Stimulated activated CD4-positive, alpha-beta T cell treated with anti-CD3 and anti-CD28 coated beads, Interleukin-12 subunit alpha, Interleukin-12 subunit beta, amount 100 ng/mL, for 24 hours (primary cell): ENCODE data around the gene PDAP1.
A peak's percentile ranks its signal among the peaks of the same experiment; 100 is the strongest.
"Not testable (repeated sequence)": the region's sequence is repeated elsewhere in the genome, so short reads cannot be mapped to it uniquely, and the experiment has no call there.

Source experiments
- DNase-seq, 2 experiments: peaks; one replicate each; pipeline ENCODE4 v3.0.0-alpha.2; 2020; ENCODE audit warnings: low read depth in 2 of 2

The PDAP1 gene

DNA sequence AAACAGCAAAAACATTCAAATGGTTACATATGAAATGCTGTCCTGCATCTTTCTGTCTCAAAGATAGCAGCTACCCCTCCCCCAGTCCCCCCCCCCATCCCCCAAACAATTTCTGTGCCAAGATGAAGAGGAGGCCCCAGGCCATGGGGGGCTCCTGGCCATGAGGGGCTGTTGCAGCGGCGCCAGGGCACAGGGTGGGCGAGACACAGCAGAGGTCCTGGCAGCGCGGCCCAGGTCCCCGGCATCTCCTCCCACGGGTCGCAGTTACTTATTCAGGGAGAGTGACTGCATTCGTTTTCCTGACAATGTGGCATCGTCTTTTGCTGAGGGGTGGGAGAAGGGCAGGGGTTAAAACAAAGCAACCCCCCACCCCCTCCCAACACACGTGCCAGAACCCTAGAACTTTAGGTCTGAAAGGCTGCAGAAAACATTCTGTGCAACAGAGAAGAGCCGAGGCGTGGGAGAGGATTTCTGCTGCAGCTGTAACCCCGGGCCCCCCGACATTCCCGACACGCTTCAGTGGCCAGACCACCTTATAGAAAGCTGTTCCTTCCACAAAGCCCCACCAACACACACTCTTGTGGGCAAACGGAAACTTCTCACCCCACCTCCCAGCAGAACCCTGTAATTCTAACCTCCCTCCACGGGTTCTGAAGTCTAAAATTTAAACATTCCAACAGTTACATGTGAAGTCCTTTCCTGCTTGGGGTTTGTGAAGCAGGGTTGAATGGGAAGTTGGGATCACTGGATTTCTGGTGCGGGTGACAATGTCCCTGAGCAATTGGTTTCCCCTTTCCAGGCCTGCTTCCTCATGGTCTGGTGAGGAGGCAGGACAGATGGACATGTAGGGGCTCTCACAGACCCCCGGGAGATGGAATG lies 11.7 kb downstream of the PDAP1 start:
- no peak for DNase-seq

DNA sequence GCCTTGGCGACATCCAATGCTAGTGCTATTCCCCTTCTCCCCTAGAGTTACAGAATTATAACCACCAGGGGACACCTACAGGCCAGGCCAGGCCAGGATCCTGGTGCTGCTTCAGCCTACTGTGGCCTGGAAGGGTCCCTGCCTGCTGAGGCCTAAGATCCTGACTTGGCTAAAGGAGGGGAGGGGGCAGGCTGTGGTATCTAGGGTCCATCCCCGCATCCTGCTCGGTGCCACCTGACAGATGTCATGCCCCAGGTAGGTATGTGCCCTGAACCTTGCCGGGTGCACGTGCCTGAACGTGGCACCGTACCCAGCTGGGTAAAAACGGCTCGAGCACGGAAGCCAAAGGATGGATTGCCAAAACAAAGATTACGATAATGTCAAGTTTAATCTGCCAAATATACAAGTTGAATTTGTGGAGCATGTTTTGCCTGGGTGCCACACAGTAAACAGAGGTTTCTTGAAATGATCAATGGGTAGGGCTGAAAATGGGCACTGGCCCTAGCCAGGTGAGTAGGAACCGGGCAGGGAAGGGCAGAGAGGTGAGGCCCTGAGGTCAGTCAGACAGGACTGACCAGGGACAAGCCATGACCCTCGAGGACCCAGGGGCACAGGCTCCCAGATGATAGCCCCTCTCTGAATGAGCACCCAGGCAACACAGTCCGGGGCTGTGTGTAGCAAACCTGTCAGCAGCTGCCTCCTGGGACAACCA lies 12.6 kb downstream of the PDAP1 start:
- no peak for DNase-seq

DNA sequence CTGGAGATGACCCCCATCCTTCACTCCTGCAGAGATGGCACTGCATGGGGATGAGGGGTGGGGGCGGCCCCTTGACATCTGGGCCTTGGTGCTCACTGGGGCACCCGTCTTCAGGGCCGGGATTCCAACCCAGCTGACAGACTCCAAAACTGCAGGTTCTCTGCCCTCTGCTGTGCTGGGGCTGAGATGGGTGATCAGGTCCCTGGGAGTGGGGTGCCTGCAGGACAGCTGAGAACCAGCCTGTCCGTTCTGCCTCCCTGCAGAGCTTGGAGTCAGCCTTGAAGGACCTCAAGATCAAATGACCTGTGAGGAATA lies 14.3 kb downstream of the PDAP1 start:
- DNase-seq = no peak

DNA sequence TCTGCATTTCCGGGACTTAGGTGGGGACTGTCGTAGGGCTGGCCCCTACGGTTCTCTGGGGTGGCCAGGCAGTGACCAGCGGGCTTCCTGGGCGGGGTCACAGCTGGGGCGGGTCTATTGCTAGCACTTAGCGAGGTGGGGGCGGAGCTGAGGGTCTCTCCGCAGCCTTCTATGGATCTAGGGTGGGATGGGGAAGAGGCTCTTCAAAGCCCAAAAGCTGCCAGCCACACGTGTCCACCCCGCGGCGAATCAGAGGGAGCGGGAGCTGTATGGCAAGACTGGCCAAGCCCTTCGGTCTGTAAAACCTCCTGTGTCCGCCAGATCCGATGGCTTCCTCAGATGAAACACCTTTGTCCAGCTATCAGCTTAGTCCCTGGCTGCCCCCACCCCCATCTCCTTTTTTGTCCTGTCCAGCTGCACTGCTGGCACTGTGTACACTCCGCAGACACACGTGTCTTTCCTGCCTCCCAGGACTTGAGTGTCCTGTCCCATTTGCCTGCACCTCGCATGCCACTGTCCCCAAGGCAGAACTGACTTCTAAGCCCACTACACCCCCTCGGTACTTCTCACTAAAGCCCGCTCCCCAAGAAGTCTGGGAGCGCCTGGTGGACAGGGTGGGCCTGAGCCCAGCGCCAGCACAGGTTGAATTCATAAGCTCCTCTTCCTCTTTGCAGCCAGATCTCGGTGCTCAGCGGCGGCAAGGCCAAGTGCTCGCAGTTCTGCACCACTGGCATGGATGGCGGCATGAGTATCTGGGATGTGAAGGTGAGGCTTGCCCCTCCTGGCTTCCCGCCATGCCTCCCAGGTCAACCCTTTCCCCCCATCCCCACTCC lies 14.8 kb downstream of the PDAP1 start:
- DNase-seq = no peak

DNA sequence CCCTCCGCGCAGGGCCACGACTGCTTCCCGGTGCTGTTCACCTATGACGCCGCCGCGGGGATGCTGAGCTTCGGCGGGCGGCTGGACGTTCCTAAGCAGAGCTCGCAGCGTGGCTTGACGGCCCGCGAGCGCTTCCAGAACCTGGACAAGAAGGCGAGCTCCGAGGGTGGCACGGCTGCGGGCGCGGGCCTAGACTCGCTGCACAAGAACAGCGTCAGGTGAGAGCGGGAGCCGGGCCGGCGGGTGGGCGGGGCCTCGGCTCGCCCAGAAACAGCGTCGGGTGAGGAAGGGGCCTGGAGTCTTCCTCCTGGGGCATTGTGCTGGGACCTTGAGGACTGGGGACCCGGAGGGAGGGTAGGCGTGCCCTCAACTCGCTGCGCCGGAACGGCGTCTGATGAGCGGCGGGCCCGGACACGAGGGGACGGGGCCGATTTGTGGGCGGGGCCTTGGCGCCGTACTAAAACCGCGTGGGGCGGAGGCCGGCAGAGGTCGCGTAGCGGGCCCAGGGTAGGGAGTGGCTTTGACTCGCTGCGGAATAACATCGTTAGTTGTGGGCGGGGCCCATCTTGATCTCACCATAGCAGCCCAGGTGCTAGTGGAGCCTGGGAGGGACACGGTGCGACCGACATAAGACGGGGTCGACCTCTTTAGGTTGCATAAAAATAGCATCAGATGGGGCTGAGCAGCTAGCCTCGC lies 15.6 kb downstream of the PDAP1 start:
- peak; percentile 55 to 71 for DNase-seq

DNA sequence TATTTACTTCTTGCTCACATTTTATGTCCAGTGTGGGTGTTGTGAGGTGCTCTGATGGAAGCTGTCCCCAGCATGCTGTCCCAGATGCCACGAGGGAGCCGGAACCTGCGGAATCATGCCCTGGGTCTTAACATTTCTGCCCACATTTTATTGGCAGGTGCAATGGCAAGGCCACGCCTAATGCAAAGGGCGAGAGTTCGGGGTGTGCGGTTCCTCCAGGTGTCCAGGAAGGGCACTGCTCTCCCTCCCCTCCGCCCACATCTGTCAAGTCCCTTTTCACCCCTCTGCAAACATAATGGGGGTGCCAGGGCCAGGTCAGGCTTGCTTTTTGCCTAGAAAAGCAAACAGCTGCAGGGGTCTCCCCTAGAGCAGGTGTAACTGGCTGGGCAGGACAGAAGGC lies 16.4 kb downstream of the PDAP1 start:
- no peak for DNase-seq

DNA sequence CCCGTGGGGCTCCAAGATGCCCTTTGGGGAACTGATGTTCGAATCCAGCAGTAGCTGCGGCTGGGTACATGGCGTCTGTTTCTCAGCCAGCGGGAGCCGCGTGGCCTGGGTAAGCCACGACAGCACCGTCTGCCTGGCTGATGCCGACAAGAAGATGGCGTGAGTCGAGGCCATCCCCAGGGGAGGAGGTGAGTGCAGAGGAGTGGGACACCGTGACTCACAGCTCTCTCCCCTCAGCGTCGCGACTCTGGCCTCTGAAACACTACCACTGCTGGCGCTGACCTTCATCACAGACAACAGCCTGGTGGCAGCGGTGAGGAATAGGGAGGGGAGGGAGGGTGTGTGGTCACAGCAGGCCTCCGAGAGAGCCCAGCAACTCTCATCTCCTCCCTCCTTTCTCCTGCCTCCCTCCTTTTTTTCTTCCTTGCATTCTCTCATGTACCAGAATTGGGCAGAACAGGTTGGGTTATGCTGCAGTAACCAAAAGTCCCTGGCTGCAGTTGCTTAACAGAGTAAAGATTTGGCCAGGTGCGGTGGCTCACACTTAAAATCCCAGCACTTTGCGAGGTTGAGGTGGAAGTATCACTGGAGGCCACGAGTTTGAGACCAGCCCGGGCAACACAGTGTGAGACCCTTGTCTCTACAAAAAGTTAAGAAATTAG lies 17.3 kb downstream of the PDAP1 start:
- no peak for DNase-seq

DNA sequence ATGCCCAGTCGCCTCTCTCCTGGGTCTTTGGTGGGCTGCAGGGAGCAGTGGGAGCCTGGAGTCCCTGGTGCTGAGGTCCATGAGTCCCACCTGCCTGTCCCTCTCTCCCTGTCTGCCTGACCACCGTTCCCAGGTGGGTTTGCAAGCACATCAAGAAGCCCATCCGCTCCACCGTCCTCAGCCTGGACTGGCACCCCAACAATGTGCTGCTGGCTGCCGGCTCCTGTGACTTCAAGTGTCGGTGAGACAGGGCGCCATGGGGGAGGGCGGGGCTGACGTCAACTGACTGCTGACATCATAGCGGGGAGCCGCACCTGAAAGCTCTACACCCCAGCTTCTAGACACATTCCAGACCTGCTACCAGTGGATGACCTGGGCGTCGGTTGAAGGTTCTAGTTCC lies 18.6 kb downstream of the PDAP1 start:
- DNase-seq = no peak

DNA sequence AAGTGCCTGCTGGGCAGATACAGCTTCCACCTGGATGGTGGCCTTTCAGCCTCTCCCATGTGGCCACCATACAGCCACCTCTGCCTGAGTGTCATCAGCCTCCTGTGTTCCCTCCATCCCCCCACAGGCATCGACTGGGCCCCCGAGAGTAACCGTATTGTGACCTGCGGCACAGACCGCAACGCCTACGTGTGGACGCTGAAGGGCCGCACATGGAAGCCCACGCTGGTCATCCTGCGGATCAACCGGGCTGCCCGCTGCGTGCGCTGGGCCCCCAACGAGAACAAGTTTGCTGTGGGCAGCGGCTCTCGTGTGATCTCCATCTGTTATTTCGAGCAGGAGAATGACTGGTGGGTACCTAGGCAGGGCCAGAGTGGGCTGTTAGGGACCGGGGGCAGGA lies 20.5 kb downstream of the PDAP1 start:
- DNase-seq = no peak

DNA sequence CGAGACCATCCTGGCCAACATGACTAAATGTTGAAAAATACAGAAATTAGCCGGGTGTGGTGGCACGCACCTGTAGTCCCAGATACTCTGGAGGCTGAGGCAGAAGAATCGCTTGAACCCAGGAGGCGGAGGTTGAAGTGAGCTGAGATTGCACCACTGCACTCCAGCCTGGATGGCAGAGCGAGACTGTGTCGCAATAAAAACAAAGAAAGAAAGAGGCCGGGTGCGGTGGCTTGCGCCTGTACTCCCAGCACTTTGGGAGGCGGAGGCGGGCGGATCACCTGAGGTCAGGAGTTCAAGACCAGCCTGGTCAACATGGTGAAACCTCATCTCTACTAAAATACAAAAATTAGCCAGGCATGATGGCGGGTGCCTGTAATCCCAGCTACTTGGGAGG lies 21.2 kb downstream of the PDAP1 start:
- not testable (repeated sequence) for DNase-seq

DNA sequence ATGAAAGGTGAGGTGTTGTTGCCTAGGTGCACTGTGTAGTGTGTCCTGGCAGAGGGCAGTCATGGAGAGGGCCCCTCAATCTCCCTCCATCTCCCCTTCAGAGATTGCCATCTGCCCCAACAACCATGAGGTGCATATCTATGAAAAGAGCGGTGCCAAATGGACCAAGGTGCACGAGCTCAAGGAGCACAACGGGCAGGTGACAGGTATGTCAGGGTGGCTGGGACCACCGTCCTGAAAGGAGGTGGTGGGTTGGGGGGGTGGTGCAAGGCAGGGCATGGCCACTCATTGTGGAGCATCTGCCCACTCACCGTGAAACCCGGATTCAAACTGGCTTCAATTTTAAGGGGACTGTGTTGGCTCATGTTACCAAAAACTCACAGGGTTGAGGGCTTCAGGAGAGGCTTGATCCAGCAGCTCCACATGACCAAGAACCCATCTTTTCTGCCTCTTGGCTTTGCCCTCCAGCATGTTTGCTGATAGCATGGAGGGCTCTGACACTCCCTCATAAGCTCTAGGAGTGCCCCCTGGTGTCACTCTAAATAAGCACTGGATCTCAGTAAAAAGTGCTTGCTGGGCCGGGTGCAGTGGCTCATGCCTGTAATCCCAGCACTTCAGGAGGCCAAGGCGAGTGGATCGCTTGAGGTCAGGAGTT lies 21.7 kb downstream of the PDAP1 start:
- DNase-seq = no peak

DNA sequence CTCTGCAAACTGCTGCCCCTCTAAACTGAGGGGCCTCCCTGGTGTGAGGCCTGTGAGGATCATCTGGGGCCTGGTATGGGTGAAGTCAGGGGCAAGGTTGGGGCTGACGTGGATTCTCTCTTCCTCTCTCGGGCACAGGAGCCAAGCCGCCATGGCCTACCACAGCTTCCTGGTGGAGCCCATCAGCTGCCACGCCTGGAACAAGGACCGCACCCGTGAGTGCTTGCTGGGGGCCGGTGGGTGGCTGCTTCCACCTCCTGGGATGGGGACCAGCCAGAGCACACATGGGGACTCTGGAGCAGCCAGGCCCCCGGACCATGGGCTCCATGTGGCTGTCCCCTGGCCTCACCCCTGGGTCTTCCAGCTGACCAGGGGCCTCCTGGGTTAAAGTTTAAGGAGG lies 22.8 kb downstream of the PDAP1 start:
- DNase-seq = no peak

DNA sequence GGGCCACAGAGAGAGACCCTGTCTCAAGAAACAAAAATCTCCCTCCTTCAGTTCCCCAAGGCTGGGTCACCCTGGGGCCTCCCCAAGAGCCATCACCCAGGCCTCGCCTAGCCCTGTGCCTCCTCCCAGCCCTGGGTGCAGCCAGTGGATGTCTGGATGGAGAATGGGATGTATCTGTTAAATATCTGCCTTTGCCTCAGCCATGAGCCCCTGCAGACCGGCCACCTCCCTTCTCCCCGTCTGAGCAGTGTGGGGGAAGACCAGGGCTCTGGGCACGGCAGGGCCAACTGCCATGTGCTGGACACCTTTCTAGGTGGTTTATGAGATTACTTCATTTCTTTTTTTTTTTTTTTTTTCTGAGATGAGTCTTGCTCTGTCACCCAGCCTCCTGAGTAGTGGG lies 23.9 kb downstream of the PDAP1 start:
- DNase-seq = no peak

DNA sequence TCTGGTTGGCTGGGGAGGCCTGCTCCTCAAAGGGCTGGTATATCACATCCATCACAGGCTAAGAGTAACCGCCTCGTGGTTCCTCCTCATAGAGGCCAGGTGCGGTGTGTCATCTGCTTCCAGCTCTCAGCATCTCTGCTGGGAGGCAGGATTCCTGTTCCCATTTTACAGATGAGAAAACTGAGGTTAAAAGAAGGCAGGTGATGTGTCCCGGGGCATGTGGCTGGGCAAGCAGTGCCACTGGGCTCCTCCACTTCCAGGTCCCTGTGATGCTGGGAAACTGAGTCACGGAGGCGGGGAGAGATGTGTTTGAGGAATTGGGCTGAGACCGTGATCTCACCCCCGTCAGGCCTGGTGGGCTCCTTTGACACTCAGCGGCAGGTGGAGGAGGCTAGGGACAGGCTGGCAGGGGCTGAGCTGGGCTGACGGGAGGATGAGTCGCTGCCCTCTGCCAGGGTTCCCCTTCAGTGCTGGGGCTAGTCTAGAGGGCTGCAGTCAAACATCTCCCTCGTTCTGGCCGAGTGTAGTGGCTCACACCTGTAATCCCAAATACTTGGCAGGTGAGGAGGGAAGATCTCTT lies 24.5 kb downstream of the PDAP1 start:
- no peak for DNase-seq

DNA sequence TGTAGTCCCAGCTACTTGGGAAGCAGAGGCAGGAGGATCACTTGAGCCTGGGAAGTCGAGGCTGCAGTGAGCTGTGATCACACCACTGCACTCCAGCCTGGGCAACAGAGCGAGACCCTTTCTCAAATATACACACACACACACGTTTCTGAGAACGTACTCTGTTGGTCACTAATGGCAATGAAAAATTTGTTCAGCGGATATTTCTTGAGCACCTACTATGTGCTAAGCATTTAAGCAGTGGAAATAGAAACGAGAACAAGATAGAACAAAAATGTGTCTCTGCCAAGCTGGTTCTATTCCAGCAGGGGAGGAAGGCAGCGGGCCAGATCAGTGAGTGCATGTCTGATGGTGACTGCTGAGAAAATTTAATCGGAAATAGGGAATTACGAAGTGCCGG lies 25.2 kb downstream of the PDAP1 start:
- no peak for DNase-seq

DNA sequence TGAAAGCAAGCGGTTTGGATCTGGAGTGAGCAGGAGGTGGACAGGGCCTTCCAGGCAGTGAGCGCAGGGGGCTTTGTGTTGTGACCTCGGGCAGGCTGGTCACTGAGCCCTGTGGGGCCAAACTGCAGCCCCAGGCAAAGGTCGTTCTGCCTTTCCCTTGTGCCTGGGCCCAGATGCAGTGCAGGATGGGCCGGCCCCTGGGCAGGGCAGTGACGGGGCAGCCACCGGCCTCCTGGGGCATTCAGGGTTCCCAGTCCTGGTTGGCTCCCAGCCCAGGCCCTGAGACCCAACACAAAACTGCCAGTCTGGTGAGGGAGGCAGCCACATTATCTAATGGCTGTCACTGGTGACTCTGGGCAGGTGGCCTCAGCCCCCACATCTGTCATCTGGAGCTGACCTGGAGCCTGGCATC lies 26.7 kb downstream of the PDAP1 start:
- no peak for DNase-seq

DNA sequence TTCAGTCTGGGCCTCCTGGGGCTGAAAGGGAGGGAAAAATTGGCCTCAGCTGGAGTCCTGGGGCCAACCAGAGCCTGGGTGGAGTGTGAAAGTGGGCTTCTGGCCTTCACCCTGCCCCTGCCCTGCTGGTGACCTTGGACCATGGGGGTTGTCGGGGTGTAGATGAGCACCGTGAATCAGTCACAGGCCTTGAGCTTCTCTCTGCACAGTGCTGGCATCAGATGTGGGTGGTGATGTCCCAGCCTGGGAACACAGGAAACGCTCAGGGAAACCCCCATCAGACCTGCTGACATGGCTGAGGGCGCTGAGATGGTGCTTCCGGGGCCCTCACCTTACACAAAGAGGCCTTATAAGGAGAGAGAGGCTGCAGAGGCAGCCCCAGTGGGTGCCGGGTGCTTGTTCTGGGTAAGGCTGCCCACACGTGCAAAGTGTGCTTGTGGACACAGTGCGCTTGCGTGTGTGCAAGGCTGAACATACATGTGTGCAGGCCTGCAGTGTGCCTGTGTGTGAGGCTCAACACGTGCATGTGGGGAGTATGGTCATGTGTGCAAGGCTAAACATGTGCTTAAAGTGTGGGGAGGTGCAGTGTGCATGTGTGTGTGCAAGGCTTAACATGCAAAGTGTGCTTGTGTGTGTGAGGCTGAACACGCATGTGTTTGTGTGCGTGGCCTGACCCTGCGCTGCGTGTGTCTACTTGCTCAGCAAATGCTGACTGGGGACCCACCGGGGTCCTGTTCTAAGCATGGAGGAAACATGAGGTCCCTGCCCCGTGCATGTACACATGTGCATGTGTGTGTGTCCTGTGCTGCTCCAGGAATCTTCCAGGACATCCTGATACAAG lies 27.4 kb downstream of the PDAP1 start:
- DNase-seq = peak; percentile 80 to 83

DNA sequence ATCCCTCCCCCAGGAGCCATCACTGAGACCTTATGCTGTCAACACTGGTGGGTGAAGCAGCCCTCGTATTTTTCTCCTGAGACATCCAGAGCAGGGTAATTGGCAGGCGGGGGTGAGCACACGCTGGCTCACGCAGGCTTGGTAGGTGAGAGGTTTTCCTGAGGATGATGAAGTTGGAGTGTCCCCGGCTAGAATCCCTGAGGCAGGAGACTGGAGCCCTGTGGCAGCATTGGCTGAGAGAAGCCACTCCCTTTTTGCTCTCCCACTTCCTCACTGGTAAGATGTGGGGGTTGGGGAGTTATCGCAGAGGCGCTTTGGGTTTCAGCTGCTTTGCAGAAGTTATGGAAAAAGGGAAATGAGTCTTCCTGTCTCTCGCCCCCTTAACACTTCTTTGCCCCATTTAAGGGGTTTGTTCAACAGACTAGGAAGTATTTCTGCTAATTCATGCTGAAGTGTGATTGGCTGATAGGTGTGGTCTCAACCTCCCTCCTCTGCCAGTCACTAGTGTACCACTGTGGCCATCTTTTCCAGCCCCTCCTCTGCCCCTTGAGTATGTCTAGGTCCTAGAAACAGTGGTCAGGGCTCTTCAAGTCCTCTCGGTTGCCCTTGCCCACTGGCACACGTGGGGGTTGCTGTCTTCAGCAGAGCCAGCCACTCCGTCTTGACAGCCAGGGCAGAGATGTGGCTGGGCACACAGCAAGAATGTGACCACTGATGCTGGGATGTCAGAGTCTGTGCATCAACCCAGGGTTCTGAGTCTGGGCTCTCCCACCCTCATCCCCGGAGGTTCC lies 28.2 kb downstream of the PDAP1 start:
- peak; percentile 27 to 44 for DNase-seq

DNA sequence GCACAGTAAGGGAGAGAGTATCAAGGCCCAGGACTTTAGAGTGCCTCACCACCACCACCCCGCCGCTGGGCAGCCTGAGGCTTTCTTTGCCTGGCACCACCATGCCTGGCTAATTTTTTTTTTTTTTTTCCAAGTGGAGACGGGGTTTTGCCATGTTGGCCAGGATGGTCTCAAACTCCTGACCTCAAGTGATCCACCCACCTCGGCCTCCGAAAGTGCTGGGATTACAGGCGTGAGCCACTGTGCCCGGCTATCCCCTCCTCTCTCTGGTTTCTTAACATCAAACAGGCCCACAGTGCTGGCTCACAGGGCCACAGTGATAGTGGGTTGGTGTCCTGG lies 28.7 kb downstream of the PDAP1 start:
- not testable (repeated sequence) for DNase-seq
